H1 (cell line): Measurements from ENCODE around the gene CHMP5. TPM values are rescaled to one million over a fixed set of nuclear protein-coding genes. Genes with fewer than 3 reads are reported as not detected.

Experiments
- ASH2L ChIP-seq: fragments of 200-600, 300-600 bp; sonication (generic); IDR thresholded peaks from one replicate; pipeline ENCODE4 v1.7.1; 2017; ENCODE audit warnings: low read length
- CBX5 ChIP-seq: fragments of 300-800, 300-1000 bp; sonication (generic); IDR thresholded peaks from 2 replicates; pipeline ENCODE4 v1.7.1; 2016; ENCODE audit warnings: antibody characterized with exemption, low read length, low read depth
- CHD2 ChIP-seq: IDR thresholded peaks from 2 replicates; pipeline ENCODE4 v1.6.1; 2012; ENCODE audit warnings: low read length, improper control_type of control experiment
- CHD7 ChIP-seq: fragments of 300-600 bp; sonication (generic); IDR thresholded peaks from 2 replicates; pipeline ENCODE4 v1.7.1; 2012; ENCODE audit warnings: low read length, moderate library complexity, mild to moderate bottlenecking, inconsistent platforms; ENCODE audit not compliant: insufficient replicate concordance
- EP300 ChIP-seq, 2 experiments: IDR thresholded peaks; 1 replicate in 1 of 2; 2 replicates in 1 of 2; pipeline ENCODE4 v1.6.1; 2011 to 2012; ENCODE audit warnings: low read depth in 2 of 2, low read length in 2 of 2, mild to moderate bottlenecking in 2 of 2, borderline replicate concordance in 1 of 2, inconsistent platforms in 1 of 2, moderate library complexity in 1 of 2
- EZH2 ChIP-seq: fragments of 200-600 bp; sonication (generic); IDR thresholded peaks from 2 replicates; pipeline ENCODE4 v1.7.1; 2012; ENCODE audit warnings: low read depth, mild to moderate bottlenecking, moderate library complexity, low read length, inconsistent platforms; ENCODE audit not compliant: severe bottlenecking
- HDAC2 ChIP-seq, 2 experiments: fragments of 300-600 bp in 1 of 2; sonication (generic) in 1 of 2; IDR thresholded peaks; 2 replicates each; pipeline ENCODE4 v1.6.1; 2011 to 2012; ENCODE audit warnings: low read depth in 2 of 2, low read length in 2 of 2, mild to moderate bottlenecking in 2 of 2, moderate library complexity in 2 of 2, borderline replicate concordance in 1 of 2, inconsistent platforms in 1 of 2
- POLR2AphosphoS5 ChIP-seq: IDR thresholded peaks from 2 replicates; pipeline ENCODE4 v1.6.1; 2011; ENCODE audit warnings: low read depth, low read length
- SIX5 ChIP-seq: IDR thresholded peaks from 2 replicates; pipeline ENCODE4 v1.6.1; 2011; ENCODE audit warnings: mild to moderate bottlenecking, low read depth, low read length
- TAF7 ChIP-seq: optimal IDR thresholded peaks from 2 replicates; pipeline ENCODE3; 2011; ENCODE audit warnings: low read depth, mild to moderate bottlenecking, inconsistent platforms, low read length, moderate library complexity, borderline replicate concordance
- polyA plus RNA-seq, 7 experiments: library from polyadenylated mRNA; depleted of rRNA in 3 of 7; stranded (reverse) in 5 of 7; unstranded in 2 of 7; fragments of >200 nt in 5 of 7; fragments of 200-250 nt in 2 of 7; gene quantifications; 1 replicate in 5 of 7; 2 replicates in 1 of 7; 4 replicates in 1 of 7; pipeline versions ENCODE4 v1.2.1 to v1.2.3, GENCODE V29; 2011 to 2013; ENCODE audit warnings: missing spikeins in 2 of 7, mixed read lengths in 2 of 7
- total RNA-seq: library from RNA; stranded (reverse); fragmentation: NEBNext Ultra II Directional; extraction: Animal tissue kit (Norgen Biotek cat#: 25700); gene quantifications from 2 replicates; pipeline ENCODE4 v1.2.1, GENCODE V29; 2021

CHMP5 gene
- total and polyA plus RNA-seq, 2 of the 8 experiments (the other 6 are each of a cell fraction or from before 2014, with no cell fraction given) = 25.0 to 47.3 TPM

GRCh38 chr9:33227008-33227398, 37.8 kb upstream of the CHMP5 start (continued):
- TF ChIP-seq CHD7 (no peak), EZH2 (no peak), CBX5 (no peak), SIX5 (no peak), EP300 (IDR thresholded peaks at IDR 0.05; ENCODE audit: borderline replicate concordance in 1 of 2, low read depth in 2 of 2, low read length in 2 of 2) (no peak), TAF7 (no peak), CHD2 (no peak), ASH2L (no peak), HDAC2 (IDR thresholded peaks at IDR 0.05; ENCODE audit: borderline replicate concordance in 1 of 2, low read depth in 2 of 2, low read length in 2 of 2) (no peak), POLR2AphosphoS5 (no peak)
